ENCODE data around the gene PSME1.

PSME1 gene

GRCh38 chr14:24114532-24115421 lies 21.2 kb upstream of the PSME1 start, which contains the start of the genes DCAF11 and NRL:
Gene DCAF11 (plus strand): TSS chr14:24114777. CDS start chr14:24115595, 818 bp downstream.
Gene NRL (minus strand): TSS chr14:24114949. CDS start chr14:24082848, 32,101 bp downstream.
- Mint-ChIP-seq H3K27ac (peak within 1 kb of the TSS; percentile 100), H3K36me3 (ENCODE audit: low read depth) (peaks cover 38% of the 10 kb centered on the region), H3K4me3 (peak within 1 kb of the TSS; percentile 98), H3K27me3 (ENCODE audit: low read depth) (no peaks in the 10 kb centered on the region), H3K9me3 (no peaks in the 10 kb centered on the region), H3K4me1 (ENCODE audit: low read depth) (peaks cover 34% of the 10 kb centered on the region)

GRCh38 chr14:24115422-24116127 lies 20.4 kb upstream of the PSME1 start:
- Mint-ChIP-seq H3K4me3 (peak overlapping the region; percentile 98), H3K36me3 (ENCODE audit: low read depth) (peaks cover 39% of the 10 kb centered on the region), H3K9me3 (no peaks in the 10 kb centered on the region), H3K4me1 (ENCODE audit: low read depth) (peaks cover 33% of the 10 kb centered on the region), H3K27ac (peak overlapping the region; percentile 100), H3K27me3 (ENCODE audit: low read depth) (no peaks in the 10 kb centered on the region)

GRCh38 chr14:24116128-24116814 lies 19.7 kb upstream of the PSME1 start:
- no peaks in the 10 kb centered on the region for H3K27me3 Mint-ChIP-seq (ENCODE audit: low read depth)
- peaks cover 27% of the 10 kb centered on the region for H3K4me1 Mint-ChIP-seq (ENCODE audit: low read depth)
- peak overlapping the region; percentile 52 for H3K27ac Mint-ChIP-seq
- H3K9me3 Mint-ChIP-seq = no peaks in the 10 kb centered on the region
- H3K36me3 Mint-ChIP-seq (ENCODE audit: low read depth) = peaks cover 45% of the 10 kb centered on the region
- H3K4me3 Mint-ChIP-seq = peak overlapping the region; percentile 98

GRCh38 chr14:24117179-24117578 lies 18.8 kb upstream of the PSME1 start:
- Mint-ChIP-seq H3K27me3 (ENCODE audit: low read depth) (no peaks in the 10 kb centered on the region), H3K4me1 (ENCODE audit: low read depth) (peaks cover 27% of the 10 kb centered on the region), H3K9me3 (no peaks in the 10 kb centered on the region), H3K36me3 (ENCODE audit: low read depth) (peaks cover 50% of the 10 kb centered on the region), H3K27ac (no peak overlapping the region), H3K4me3 (no peak overlapping the region)

- H3K4me3 Mint-ChIP-seq = no peak overlapping the region
- H3K27ac Mint-ChIP-seq = no peak overlapping the region
- peaks cover 60% of the 10 kb centered on the region for H3K36me3 Mint-ChIP-seq (ENCODE audit: low read depth)
- peaks cover 29% of the 10 kb centered on the region for H3K4me1 Mint-ChIP-seq (ENCODE audit: low read depth)
- no peaks in the 10 kb centered on the region for H3K9me3 Mint-ChIP-seq
- no peaks in the 10 kb centered on the region for H3K27me3 Mint-ChIP-seq (ENCODE audit: low read depth)
Observed at GRCh38 chr14:24119691-24120090, 16.3 kb upstream of the PSME1 start.

- Mint-ChIP-seq H3K27me3 (ENCODE audit: low read depth) (no peaks in the 10 kb centered on the region), H3K4me3 (no peak overlapping the region), H3K36me3 (ENCODE audit: low read depth) (peaks cover 55% of the 10 kb centered on the region), H3K27ac (no peak overlapping the region), H3K4me1 (ENCODE audit: low read depth) (peaks cover 24% of the 10 kb centered on the region), H3K9me3 (no peaks in the 10 kb centered on the region)
Observed at GRCh38 chr14:24121210-24121609, 14.8 kb upstream of the PSME1 start.

GRCh38 chr14:24122416-24122815 lies 13.6 kb upstream of the PSME1 start:
- H3K9me3 Mint-ChIP-seq = no peaks in the 10 kb centered on the region
- peaks cover 15% of the 10 kb centered on the region for H3K4me1 Mint-ChIP-seq (ENCODE audit: low read depth)
- H3K27me3 Mint-ChIP-seq (ENCODE audit: low read depth) = no peaks in the 10 kb centered on the region
- H3K4me3 Mint-ChIP-seq = no peak overlapping the region
- H3K27ac Mint-ChIP-seq = no peak overlapping the region
- H3K36me3 Mint-ChIP-seq (ENCODE audit: low read depth) = peaks cover 45% of the 10 kb centered on the region

- H3K27ac Mint-ChIP-seq = no peak overlapping the region
- no peaks in the 10 kb centered on the region for H3K9me3 Mint-ChIP-seq
- peaks cover 12% of the 10 kb centered on the region for H3K4me1 Mint-ChIP-seq (ENCODE audit: low read depth)
- no peaks in the 10 kb centered on the region for H3K27me3 Mint-ChIP-seq (ENCODE audit: low read depth)
- peaks cover 42% of the 10 kb centered on the region for H3K36me3 Mint-ChIP-seq (ENCODE audit: low read depth)
- no peak overlapping the region for H3K4me3 Mint-ChIP-seq
Observed at GRCh38 chr14:24122898-24123297, 13.1 kb upstream of the PSME1 start.

GRCh38 chr14:24123424-24124417 lies 12.3 kb upstream of the PSME1 start:
- Mint-ChIP-seq H3K27me3 (ENCODE audit: low read depth) (no peaks in the 10 kb centered on the region), H3K9me3 (no peaks in the 10 kb centered on the region), H3K27ac (peak overlapping the region; percentile 76), H3K36me3 (ENCODE audit: low read depth) (peaks cover 37% of the 10 kb centered on the region), H3K4me1 (ENCODE audit: low read depth) (peaks cover 10% of the 10 kb centered on the region), H3K4me3 (no peak overlapping the region)

GRCh38 chr14:24126939-24127338 lies 9.1 kb upstream of the PSME1 start:
- peaks cover 10% of the 10 kb centered on the region for H3K4me1 Mint-ChIP-seq (ENCODE audit: low read depth)
- H3K36me3 Mint-ChIP-seq (ENCODE audit: low read depth) = peaks cover 16% of the 10 kb centered on the region
- no peaks in the 10 kb centered on the region for H3K9me3 Mint-ChIP-seq
- H3K27ac Mint-ChIP-seq = no peak overlapping the region
- H3K4me3 Mint-ChIP-seq = no peak overlapping the region
- H3K27me3 Mint-ChIP-seq (ENCODE audit: low read depth) = no peaks in the 10 kb centered on the region

- no peaks in the 10 kb centered on the region for H3K27me3 Mint-ChIP-seq (ENCODE audit: low read depth)
- peaks cover 14% of the 10 kb centered on the region for H3K4me1 Mint-ChIP-seq (ENCODE audit: low read depth)
- no peak overlapping the region for H3K4me3 Mint-ChIP-seq
- H3K9me3 Mint-ChIP-seq = no peaks in the 10 kb centered on the region
- no peak overlapping the region for H3K27ac Mint-ChIP-seq
- H3K36me3 Mint-ChIP-seq (ENCODE audit: low read depth) = peaks cover 16% of the 10 kb centered on the region
Observed at GRCh38 chr14:24127673-24128072, 8.3 kb upstream of the PSME1 start.

GRCh38 chr14:24129410-24129998 lies 6.5 kb upstream of the PSME1 start:
- peaks cover 11% of the 10 kb centered on the region for H3K36me3 Mint-ChIP-seq (ENCODE audit: low read depth)
- H3K4me3 Mint-ChIP-seq = no peak overlapping the region
- no peak overlapping the region for H3K27ac Mint-ChIP-seq
- no peaks in the 10 kb centered on the region for H3K9me3 Mint-ChIP-seq
- no peaks in the 10 kb centered on the region for H3K27me3 Mint-ChIP-seq (ENCODE audit: low read depth)
- H3K4me1 Mint-ChIP-seq (ENCODE audit: low read depth) = peaks cover 16% of the 10 kb centered on the region

- Mint-ChIP-seq H3K27ac (peak within 1 kb of the TSS; percentile 65), H3K4me3 (no peak within 1 kb of the TSS), H3K36me3 (ENCODE audit: low read depth) (peaks cover 8% of the 10 kb centered on the region), H3K27me3 (ENCODE audit: low read depth) (no peaks in the 10 kb centered on the region), H3K4me1 (ENCODE audit: low read depth) (peaks cover 17% of the 10 kb centered on the region), H3K9me3 (no peaks in the 10 kb centered on the region)
Observed at GRCh38 chr14:24130380-24130716, 5.6 kb upstream of the PSME1 start, which contains the start of gene FITM1. Gene FITM1 (plus strand): TSS chr14:24130659. CDS start chr14:24131564, 905 bp downstream.
